Osteoblast (primary cell): ENCODE results near the gene EHD4. TPM values are rescaled to one million over a fixed set of nuclear protein-coding genes. Genes with fewer than 3 reads are reported as not detected.

ENCODE experiments used
- DNase-seq: peaks from one replicate; pipeline ENCODE4 v3.0.0; 2011; ENCODE audit warnings: low spot score, mixed read lengths; ENCODE audit not compliant: insufficient read length; ENCODE audit errors: missing footprints
- H2AFZ ChIP-seq: 2 replicates; pipeline ENCODE4 v1.6.0; 2011; ENCODE audit warnings: mild to moderate bottlenecking, low read length
- H3K27ac ChIP-seq: 2 replicates; pipeline ENCODE4 v1.5.1; 2011; ENCODE audit warnings: mild to moderate bottlenecking, low read depth, low read length, moderate library complexity
- H3K27me3 ChIP-seq: 2 replicates; pipeline ENCODE4 v1.6.0; 2012; ENCODE audit warnings: mild to moderate bottlenecking, control low read depth, inconsistent platforms, low read length, moderate library complexity; ENCODE audit not compliant: insufficient read depth
- H3K36me3 ChIP-seq: 2 replicates; pipeline ENCODE4 v1.5.1; 2011; ENCODE audit warnings: mild to moderate bottlenecking, low read length, control low read depth, moderate library complexity; ENCODE audit not compliant: insufficient read depth
- H3K4me1 ChIP-seq: 2 replicates; pipeline ENCODE4 v1.5.1; 2011; ENCODE audit warnings: mild to moderate bottlenecking, low read length, control low read depth, moderate library complexity; ENCODE audit not compliant: insufficient read depth
- H3K4me2 ChIP-seq: 2 replicates; pipeline ENCODE4 v1.6.0; 2011; ENCODE audit warnings: mild to moderate bottlenecking, low read length; ENCODE audit not compliant: insufficient read depth
- H3K4me3 ChIP-seq: fragments of 200-600 bp; sonication (generic); 3 replicates; pipeline ENCODE4 v1.5.1; 2012; ENCODE audit warnings: mild to moderate bottlenecking, low read length, inconsistent platforms; ENCODE audit not compliant: insufficient read depth
- H3K79me2 ChIP-seq: 2 replicates; pipeline ENCODE4 v1.6.0; 2012; ENCODE audit warnings: mild to moderate bottlenecking, low read length, control low read depth, inconsistent platforms; ENCODE audit not compliant: insufficient read depth
- H3K9me3 ChIP-seq: 2 replicates; pipeline ENCODE4 v1.5.1; 2011; ENCODE audit warnings: low read depth, low read length, control low read depth
- H4K20me1 ChIP-seq: 2 replicates; pipeline ENCODE4 v1.6.0; 2012; ENCODE audit warnings: mild to moderate bottlenecking, low read length, control low read depth; ENCODE audit not compliant: insufficient read depth
- CTCF ChIP-seq: IDR thresholded peaks from 2 replicates; pipeline ENCODE4 v1.5.1; 2011; ENCODE audit warnings: mild to moderate bottlenecking, low read depth, low read length, moderate library complexity; ENCODE audit errors: extremely low read depth
- total RNA-seq: library from RNA; depleted of rRNA; stranded (reverse); fragments of >200 nt; gene quantifications from 2 replicates; pipeline ENCODE4 v1.2.3, GENCODE V29; 2012

The EHD4 gene
- total RNA-seq, 1 donor = 15.9 TPM

GRCh38 chr15:41853831-41854230 is 118.5 kb downstream of the EHD4 start:
- peaks cover 1% of the 10 kb centered on the region for H4K20me1 ChIP-seq
- no peak overlapping the region for H2AFZ ChIP-seq
- no peaks in the 10 kb centered on the region for H3K79me2 ChIP-seq
- H3K27me3 ChIP-seq = peaks cover 24% of the 10 kb centered on the region
- H3K4me1 ChIP-seq = no peaks in the 10 kb centered on the region
- DNase-seq = no peak
- TF ChIP-seq CTCF = no peak
- H3K27ac ChIP-seq = no peak overlapping the region
- no peak overlapping the region for H3K4me2 ChIP-seq
- no peaks in the 10 kb centered on the region for H3K9me3 ChIP-seq
- no peaks in the 10 kb centered on the region for H3K36me3 ChIP-seq
- no peak overlapping the region for H3K4me3 ChIP-seq

GRCh38 chr15:41852736-41853590 is 119.4 kb downstream of the EHD4 start:
- TF ChIP-seq CTCF = no peak

GRCh38 chr15:41851755-41852370 is 120.5 kb downstream of the EHD4 start:
- Histone ChIP-seq H4K20me1 (peaks cover 4% of the 10 kb centered on the region), H3K27me3 (peaks cover 24% of the 10 kb centered on the region), H3K4me1 (no peaks in the 10 kb centered on the region), H3K27ac (no peak overlapping the region), H3K36me3 (peaks cover 8% of the 10 kb centered on the region), H3K4me2 (no peak overlapping the region), H3K9me3 (no peaks in the 10 kb centered on the region), H3K79me2 (no peaks in the 10 kb centered on the region), H2AFZ (no peak overlapping the region), H3K4me3 (no peak overlapping the region)
- DNase-seq = no peak
- no peak for TF ChIP-seq CTCF

More at GRCh38 chr15:41852736-41853590, 119.4 kb downstream of the EHD4 start:
- H3K4me3 ChIP-seq = no peak overlapping the region
- peaks cover 24% of the 10 kb centered on the region for H3K27me3 ChIP-seq
- H3K27ac ChIP-seq = no peak overlapping the region
- H2AFZ ChIP-seq = no peak overlapping the region
- no peaks in the 10 kb centered on the region for H3K4me1 ChIP-seq
- DNase-seq = no peak
- peaks cover 4% of the 10 kb centered on the region for H4K20me1 ChIP-seq
- H3K79me2 ChIP-seq = no peaks in the 10 kb centered on the region
- no peak overlapping the region for H3K4me2 ChIP-seq
- peaks cover 3% of the 10 kb centered on the region for H3K36me3 ChIP-seq
- H3K9me3 ChIP-seq = no peaks in the 10 kb centered on the region

GRCh38 chr15:41851167-41851523 is 121.2 kb downstream of the EHD4 start:
- TF ChIP-seq CTCF = no peak
- Histone ChIP-seq H4K20me1 (peaks cover 4% of the 10 kb centered on the region), H3K4me2 (no peak overlapping the region), H3K9me3 (no peaks in the 10 kb centered on the region), H3K4me1 (no peaks in the 10 kb centered on the region), H3K27me3 (peaks cover 24% of the 10 kb centered on the region), H2AFZ (no peak overlapping the region), H3K27ac (no peak overlapping the region), H3K79me2 (no peaks in the 10 kb centered on the region), H3K4me3 (no peak overlapping the region), H3K36me3 (peaks cover 8% of the 10 kb centered on the region)
- DNase-seq = no peak
